GM12801 (cell line): ENCODE measurements around the gene CCDC107.

ENCODE experiments used
- TF ChIP-seq, protein P1 (sequence below): IDR thresholded peaks from one replicate; pipeline ENCODE4 v1.5.1; 2011; ENCODE audit warnings: control low read depth; ENCODE audit not compliant: insufficient read length; ENCODE audit errors: extremely low read depth

CCDC107 gene, protein sequence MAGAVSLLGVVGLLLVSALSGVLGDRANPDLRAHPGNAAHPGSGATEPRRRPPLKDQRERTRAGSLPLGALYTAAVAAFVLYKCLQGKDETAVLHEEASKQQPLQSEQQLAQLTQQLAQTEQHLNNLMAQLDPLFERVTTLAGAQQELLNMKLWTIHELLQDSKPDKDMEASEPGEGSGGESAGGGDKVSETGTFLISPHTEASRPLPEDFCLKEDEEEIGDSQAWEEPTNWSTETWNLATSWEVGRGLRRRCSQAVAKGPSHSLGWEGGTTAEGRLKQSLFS

DNA sequence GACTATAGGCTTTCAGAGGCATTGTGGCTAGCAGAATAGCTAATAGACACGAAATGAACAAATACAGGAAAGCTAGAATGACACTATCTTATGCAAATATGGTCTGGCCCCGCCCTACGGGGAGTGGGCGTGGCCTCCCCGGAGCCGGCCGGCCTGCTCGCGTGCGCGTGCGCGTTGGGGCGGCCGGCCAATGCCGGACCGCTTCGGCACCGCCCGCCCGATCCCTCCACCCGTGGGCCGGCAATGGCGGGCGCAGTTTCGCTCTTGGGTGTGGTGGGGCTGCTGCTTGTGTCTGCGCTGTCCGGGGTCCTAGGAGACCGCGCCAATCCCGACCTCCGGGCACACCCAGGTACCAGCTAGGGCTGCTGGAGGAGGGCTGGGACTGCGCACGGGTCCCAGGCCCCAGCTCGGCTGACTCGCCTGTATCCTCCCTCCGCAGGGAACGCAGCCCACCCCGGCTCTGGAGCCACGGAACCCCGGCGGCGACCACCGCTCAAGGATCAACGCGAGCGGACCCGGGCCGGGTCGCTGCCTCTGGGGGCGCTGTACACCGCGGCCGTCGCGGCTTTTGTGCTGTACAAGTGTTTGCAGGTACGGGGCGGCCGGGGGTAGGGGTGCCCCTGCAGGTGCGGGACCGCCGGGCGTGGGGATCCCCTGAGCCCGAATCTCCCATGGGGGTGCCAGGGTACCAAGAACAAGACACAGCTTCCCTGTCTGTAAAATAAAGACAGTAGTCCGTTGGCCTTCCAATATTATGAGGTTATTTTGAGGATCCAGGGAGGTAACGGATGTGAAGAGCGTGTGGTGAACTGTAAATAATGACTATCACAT lies at the start of gene CCDC107:
Gene CCDC107 (plus strand): TSS at position 156 of the 831 bp plus-strand sequence. CDS start 88 bp downstream, at position 244.
- TF ChIP-seq, protein P1, sequence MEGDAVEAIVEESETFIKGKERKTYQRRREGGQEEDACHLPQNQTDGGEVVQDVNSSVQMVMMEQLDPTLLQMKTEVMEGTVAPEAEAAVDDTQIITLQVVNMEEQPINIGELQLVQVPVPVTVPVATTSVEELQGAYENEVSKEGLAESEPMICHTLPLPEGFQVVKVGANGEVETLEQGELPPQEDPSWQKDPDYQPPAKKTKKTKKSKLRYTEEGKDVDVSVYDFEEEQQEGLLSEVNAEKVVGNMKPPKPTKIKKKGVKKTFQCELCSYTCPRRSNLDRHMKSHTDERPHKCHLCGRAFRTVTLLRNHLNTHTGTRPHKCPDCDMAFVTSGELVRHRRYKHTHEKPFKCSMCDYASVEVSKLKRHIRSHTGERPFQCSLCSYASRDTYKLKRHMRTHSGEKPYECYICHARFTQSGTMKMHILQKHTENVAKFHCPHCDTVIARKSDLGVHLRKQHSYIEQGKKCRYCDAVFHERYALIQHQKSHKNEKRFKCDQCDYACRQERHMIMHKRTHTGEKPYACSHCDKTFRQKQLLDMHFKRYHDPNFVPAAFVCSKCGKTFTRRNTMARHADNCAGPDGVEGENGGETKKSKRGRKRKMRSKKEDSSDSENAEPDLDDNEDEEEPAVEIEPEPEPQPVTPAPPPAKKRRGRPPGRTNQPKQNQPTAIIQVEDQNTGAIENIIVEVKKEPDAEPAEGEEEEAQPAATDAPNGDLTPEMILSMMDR = no peak

- TF ChIP-seq, protein P1 = no peak
Observed at GRCh38 chr9:35609001-35609819, 48.9 kb upstream of the CCDC107 start.

GRCh38 chr9:35609820-35610163 lies 48.3 kb upstream of the CCDC107 start:
- TF ChIP-seq, protein P1 = no peak

- TF ChIP-seq, protein P1 = no peak
Observed at GRCh38 chr9:35611230-35611797, 46.8 kb upstream of the CCDC107 start.

DNA sequence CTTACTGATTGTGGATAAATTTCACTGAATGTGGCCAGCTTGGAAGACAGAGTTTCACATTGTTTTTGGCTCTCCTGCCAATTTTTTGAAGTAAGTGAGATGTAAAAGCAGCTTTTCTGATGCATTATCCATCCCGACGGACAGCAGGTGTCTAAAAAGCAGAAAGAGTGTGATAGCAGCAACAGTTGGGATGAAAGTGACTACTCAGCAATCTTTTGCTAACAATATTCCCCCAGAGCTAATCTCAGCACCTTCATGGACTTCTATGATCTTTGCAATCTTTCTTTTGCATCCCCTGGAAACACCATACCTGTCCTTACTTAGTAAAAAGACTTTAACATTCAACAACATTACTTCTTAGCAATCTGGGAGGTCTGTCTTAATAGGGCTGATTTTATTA lies 45.2 kb upstream of the CCDC107 start:
- TF ChIP-seq, protein P1 = no peak

GRCh38 chr9:35615981-35616680 lies 42.0 kb upstream of the CCDC107 start:
- TF ChIP-seq, protein P1 = no peak
